GM18526 (cell line): Measurements from ENCODE around the gene ANKRD13D.

Experiments
- POLR2A ChIP-seq: IDR thresholded peaks from 3 replicates; pipeline ENCODE4 v1.6.1; 2011; ENCODE audit not compliant: insufficient read length; ENCODE audit errors: extremely low read depth

The ANKRD13D gene

DNA sequence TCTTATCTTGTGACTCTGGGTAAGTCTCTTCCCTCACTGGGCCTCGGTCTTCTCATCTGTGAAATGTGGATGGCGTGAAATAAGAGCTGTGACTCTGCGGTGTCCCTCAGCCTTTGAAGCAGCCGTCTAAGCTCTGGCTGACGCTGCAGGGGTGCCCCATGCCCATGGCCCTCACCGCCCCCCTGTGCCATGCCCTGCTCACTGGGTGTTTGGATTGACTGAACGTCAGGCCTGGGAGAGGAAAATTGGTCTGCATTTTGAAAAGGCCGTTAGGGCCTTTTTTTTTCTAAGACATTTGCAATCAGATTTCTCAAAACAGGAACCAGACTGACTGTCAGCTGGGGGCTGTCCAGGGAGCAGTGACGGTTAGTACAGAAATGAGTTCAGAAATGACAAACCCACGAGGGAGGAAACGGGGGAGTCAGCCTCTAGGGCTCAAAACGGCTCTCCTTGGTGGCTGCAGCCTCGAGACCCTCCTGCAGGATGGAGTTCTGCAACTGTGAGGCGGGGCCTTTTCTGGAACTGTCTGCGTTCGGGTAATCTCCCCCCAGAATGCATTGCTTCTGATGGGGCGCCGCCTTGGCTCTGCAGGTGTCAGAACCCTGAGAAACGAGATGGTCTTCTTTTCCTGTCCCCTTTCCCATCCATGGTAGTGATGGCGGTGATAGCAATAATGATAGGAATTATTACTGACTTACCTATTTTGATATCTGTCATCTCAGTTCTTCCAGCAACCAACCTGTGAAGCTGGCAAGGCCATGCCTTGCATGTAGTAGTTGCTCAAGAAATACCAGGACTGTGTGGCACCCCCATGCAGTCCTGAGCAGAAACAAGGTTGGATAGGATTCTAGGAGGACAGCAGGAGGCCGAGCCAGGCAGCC is 20.8 kb upstream of the ANKRD13D start:
- TF ChIP-seq POLR2A = peak; percentile 49

DNA sequence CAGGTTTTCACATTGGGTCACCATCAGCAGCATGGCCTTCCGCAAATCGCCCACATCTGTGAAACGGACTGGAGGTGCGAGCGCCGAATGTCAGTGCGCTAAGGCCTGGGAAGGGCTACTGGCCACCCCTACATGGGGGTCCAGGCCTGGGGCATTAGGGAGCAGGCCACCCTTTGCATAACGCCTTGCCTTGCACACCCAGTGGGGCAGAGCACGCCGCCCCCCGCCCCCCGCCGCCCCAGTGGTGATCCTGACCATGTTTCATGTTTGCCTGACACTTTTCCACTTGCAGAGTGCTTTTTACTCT is 20.2 kb upstream of the ANKRD13D start:
- TF ChIP-seq POLR2A = no peak

DNA sequence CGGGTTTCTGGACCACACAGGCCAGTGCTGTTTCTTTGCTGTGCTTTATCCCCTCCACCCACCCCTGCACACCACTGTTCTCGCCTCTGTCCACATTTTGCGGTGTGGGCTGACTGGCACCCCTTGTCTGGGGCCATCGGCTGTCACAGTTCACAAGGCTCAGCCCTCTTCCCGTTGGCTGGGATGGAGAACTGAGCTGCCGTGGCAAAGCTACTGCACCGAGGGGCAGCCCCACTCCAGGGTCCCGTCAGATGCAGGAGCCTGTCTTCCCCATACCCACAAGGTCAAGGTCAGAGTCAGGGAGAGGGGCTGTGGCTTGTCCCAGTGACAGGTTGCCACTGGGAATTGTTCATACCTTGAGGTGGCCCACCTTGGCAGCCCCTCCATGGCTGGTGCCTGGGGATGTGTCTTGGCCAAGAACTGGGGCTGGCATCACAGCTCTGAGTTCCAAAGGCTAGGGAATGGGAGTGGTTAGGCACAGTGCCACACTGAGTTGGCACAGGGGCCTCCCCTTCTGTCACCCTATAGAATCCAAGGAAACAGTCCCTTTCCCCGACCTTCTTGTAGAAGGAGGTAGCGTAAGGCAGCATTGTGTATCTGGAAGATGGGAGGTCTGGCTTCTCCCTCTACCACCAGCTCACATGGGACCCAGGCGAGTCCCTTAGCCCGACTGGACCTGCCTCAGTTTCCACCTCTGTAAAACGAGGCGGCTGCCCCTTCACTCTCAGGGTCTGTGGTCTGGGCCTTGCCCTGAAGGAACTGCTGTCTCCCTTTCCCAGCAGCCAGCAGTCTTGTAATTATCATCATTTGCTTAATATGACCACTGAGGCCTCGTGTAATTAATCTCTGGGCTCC is 19.5 kb upstream of the ANKRD13D start:
- no peak for TF ChIP-seq POLR2A

DNA sequence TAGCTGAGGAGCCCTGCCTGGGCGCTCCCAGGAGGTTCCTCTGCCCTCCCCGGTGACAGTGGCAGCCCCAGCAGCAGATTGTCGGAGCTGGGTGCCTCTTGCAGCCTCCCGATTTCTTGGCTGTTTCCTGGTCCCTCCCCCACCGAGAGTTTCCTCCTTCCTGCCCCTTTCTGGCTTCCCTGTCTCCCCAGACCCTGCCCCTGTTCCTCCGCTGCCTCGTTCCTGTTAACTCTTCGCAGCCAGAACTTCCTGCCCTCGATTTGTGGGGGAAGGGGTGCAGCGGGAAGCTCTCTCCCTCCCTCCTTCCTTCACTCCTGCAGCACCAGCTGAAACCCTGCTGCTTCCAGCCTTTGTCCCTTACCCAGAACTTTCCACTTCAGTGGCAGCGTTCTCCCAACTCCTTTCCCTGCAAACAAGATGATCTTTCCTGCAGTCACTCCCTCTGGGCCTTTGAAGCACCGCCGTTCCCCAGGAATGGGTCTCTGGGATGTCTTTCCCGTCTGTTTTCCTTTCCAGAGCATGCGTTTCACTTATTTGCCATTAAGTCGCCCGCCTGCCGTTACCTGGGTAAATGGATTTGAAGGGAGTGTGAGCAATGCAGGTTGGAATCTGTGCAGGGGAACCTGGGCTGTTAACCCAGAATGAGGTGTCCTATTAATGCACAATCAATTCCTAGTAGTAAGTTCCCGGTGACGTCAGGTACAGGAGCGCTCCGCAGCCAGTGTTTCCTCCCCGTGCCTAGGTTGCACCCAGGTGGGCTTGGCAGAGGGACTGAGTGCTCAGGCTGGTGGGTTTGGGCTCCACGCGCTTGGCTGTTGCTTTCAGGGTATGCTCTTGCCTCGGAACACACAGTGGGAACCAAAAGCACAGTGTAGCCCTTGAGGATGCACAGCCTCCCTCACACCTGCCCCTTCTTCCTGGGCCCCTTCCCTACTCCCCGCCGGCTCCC is 18.6 kb upstream of the ANKRD13D start:
- TF ChIP-seq POLR2A = no peak

DNA sequence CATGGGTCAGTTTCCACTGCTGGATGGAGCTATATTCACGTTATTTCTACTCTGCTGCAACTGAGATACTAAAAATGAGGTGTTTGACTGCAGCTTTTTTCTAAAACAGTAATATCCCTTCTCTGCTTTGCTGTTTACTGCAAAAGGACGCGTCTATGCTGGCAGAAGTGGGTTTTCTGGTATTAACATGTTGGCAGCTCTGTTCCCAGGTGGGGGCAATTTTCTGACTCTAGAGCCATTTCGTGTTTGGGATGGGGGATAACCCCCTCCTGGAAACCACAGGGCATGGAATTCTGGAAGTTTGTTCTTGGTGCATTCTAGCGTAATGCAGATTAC is 17.9 kb upstream of the ANKRD13D start:
- no peak for TF ChIP-seq POLR2A

DNA sequence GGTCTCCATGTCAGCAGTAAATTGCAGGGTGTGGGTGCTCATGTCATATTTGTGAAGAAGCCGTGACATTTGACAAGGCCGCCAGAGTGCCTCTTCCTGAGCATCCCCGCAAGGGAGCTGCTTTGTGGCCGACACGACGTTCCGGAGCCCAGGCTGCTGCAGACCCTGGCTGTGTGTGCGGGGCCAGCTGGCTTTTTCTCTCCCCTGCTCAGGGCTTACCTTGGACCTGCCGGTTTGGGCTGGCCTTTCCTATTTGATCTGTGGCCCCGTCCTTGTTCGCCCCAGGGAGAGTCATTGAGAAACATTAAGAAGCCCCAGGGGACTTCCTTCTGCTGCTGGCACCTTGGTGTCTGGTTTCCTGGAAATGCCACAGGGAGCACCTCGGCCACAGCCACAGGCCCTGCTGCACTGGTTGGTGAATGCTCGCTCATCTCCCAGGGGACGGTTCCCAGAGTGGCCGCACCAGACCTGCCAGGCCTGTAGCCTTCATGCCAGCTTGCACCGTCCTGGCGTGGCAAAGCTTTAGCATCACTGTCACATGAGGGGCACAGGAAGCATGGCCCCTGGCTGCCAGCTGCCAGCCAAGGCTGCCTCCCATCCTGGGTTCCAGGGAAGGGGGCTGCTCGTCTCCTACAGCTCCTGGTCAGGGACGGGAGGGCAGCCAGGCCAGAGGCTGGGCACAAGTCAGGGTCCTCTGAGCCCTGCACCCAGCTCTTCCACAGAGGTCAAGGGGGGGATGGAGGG is 17.4 kb upstream of the ANKRD13D start:
- no peak for TF ChIP-seq POLR2A

DNA sequence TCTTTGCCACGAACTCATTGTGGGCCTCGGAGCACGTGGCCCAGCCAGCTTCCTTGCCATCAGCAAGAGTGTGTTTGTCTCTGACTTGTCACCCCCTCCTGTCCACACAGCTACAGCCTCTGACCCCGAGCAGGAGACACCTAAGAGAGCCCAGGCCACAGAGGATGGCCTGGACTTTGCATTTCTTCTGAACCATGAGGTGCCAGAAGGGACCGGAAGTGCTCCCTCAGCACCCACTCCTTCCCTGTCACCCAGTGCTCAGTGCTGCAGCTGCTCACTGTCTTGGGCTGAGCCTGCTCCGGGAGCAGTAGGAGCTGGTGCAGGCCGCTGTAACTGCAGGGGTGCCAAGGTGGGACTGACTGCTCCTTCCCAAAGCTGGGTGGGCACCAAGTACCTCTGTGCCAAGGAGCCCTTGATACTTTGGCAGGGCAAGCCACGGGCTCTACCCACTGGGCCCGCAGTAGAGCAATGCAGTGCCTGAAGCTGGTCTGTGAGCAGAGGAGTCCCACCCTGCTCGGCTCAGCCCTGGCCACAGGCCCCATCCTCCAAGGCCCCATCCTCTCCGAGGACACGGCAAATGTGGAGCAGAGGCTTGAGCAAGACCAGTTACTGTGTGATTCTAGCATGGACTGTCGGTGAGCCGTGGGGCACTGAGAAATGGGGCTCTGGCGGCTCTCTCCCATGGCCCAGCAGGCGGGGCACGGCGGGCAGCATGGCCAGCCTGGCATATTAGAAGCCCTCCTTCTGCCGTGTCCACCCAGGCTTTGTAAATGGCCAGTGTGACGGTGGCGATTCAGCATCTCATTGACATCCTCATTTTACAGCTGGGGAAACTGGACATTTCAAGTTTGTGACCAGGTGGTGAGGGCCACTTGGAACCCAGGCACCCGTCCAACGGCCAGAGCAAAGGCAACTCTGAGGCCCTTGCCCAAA is 16.5 kb upstream of the ANKRD13D start:
- TF ChIP-seq POLR2A = peak; percentile 11

DNA sequence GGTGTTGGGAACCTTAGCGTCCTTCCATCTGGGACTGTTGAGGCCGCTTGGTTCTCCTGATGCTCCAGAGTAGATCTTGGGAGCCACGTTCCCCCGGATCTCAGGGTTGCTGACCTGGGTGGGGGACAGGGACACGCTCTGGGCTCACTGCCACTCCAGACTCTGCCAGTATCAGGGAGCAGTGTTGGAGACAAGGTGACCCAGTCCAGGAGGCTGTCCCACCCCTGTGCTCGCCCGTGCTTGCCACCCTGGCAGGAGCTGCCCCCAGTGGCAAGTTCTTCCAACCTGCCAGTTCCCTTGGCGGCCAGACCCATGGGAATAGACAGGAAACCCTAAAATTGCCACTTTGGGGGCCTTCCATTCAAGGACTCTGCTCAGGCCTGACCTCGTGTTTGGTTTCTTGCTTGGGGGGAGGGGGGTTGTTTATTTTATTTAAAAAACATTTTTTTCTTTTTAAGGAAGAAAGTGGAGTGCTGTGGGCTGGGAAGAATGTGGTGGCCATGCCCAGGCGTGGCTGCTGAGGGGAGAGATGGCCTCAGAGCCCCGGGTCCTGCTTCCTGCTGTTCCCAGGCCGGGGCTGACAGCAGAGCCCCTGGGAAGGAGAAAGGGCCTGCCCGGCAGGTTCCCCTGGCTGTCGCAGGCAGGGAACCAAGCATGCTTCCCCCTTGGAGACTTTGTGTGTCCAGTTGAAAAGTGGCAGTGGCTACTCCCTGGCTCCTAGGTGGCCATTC is 15.7 kb upstream of the ANKRD13D start:
- no peak for TF ChIP-seq POLR2A

DNA sequence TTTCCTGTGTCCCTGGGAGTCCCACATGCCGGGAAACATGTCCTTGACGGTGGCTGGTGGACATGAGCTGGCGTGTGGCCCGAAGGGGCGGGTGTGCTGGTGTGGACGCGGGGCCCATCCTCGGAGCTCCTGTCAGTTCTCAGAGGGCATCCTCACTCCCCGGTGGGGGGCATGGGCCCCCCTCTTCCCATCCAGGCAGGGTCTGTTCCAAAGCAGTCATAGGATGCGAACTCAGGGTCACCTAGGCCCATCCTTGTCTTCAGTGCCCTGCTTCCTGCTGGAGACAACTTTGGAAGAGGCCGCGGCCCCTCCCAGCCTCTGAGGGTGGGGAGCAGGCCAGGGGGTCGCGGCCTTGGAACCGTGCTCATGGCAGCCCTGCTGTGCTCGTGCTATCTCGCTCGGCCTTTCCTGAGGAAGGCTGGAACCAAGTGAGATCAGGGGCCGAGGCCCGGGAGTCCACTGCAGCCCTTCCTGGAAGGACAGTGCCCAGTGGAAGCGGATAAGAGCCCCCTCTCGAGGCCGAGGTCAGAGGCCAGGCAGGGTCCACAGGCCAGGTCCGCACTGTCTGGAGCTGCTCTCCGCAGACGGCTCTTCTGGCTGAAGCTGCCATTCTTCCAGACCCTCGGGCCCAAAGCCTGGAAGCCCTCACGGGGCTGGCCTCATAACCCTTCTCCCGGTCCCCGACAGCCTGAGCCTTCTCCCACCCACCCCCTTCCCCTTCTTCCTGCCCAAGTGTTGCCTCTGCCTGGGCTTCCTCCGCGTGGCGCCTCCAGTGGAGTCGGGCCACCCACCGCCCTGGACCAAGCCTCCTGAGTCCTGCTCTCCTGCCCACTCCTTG is 14.1 kb upstream of the ANKRD13D start:
- TF ChIP-seq POLR2A = no peak

DNA sequence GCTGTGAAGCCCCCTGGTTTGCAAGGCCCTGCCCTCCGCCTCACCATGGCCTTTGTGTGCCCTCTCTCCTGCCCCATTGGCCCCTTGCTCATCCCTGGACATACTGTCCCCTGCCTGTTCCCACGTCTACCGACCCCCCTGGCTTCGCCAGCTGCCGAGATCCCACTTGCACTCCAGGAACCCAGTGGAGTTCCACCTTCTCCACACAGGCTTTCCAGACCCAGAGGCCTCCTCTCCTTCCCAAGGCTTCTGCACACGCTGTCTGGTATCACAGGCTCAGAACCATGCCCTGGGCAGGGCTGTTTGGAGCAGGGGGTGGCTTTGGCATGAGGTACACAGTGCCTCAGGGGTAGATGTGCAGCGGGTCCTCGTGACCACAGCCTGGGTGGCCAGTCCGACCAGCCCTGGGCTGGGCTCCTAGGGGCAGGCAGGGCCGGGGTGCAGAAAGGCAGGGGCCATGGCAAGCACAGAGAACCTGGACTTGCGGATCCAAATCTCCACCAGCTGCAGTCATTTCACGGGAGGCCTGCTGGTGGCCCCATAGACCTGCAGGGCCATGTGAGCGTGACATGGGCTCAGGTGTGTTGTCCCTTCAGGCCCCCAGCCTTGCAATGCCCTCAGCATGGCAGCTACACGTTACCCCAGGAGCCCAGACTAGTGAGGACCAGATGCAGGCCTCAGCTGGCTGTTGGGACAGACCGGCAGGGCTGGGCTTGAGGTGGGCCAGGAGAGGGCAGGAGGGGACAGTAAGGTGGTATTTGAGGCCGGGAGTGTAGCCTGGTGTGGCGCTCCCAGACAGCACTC is 13.3 kb upstream of the ANKRD13D start:
- TF ChIP-seq POLR2A = no peak

DNA sequence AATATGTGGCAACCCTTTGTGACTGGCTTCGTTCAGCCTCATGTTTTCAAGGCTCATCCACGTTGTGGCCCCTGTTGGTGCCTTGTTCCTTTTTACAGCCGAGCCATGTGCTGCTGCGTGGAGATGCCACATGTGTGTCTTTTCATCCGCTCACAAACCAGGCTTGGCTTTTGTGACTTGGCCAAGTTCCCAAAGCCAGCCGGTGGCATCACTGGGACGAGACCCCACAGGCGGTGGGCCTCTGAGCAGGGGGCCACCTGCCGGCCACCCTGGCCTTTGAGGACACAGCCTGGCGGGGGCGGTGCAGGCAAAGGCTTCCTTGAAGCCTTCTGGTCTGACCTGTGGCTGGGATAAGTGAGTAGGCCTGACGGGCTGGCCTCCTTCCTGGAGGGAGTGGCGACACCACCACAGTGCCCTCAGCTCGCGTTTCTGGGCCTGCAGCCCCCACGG is 12.3 kb upstream of the ANKRD13D start:
- no peak for TF ChIP-seq POLR2A
